T-cell (primary cell): ENCODE data around the gene RDM1. TPM values are rescaled to one million over a fixed set of nuclear protein-coding genes. Genes with fewer than 3 reads are reported as not detected.
A peak's percentile ranks its signal among the peaks of the same experiment; 100 is the strongest.

Source experiments
- ATAC-seq, 4 experiments: fragments of 200-7000 bp in 3 of 4; fragments of 150-1000 bp in 1 of 4; cut with Tn5 transposase; replicated peaks in 1 of 4; 1 replicate in 3 of 4; 2 replicates in 1 of 4; pipeline ENCODE4 v1.10.0; 2021; ENCODE audit warnings: moderate library complexity in 3 of 4, mild to moderate bottlenecking in 2 of 4, moderate number of reproducible peaks in 1 of 4
- CTCF ChIA-PET, 2 donors: fragments of 300-600 bp; sonication (Branson Sonifier 250); formaldehyde crosslinking; loops; one replicate each; lab custom pipeline; 2022; ENCODE audit warnings: antibody characterized with exemption in 2 of 2; lab: Charles Lee
- POLR2A ChIA-PET, 2 donors: fragments of 300-600 bp; sonication (Branson Sonifier 250); formaldehyde crosslinking; loops; one replicate each; lab custom pipeline; 2022; ENCODE audit warnings: antibody characterized with exemption in 2 of 2; lab: Charles Lee
- DNase-seq, 35 experiments: peaks; one replicate each; pipeline versions ENCODE4 v3.0.0 to v3.0.0-alpha.2; 2013 to 2023
- H3K27ac ChIP-seq: one replicate; pipeline ENCODE4 v1.5.1; 2013; ENCODE audit warnings: low read length
- H3K27me3 ChIP-seq, 2 experiments: replicated peaks in 1 of 2; 1 replicate in 1 of 2; 2 replicates in 1 of 2; pipeline versions ENCODE4 v1.6.1 to v1.7.0; 2013; ENCODE audit warnings: low read length in 1 of 2, mixed read lengths in 1 of 2; ENCODE audit not compliant: control insufficient read depth in 2 of 2, insufficient read depth in 2 of 2; ENCODE audit errors: extremely low read depth in 1 of 2
- H3K36me3 ChIP-seq, 2 donors: 1 replicate in 1 of 2; 2 replicates in 1 of 2; pipeline versions ENCODE4 v1.6.1 to v1.7.0; 2013; ENCODE audit warnings: low read length in 1 of 2; ENCODE audit not compliant: control insufficient read depth in 2 of 2, insufficient read depth in 1 of 2; ENCODE audit errors: extremely low read depth in 1 of 2
- H3K4me1 ChIP-seq, 2 experiments: 1 replicate in 1 of 2; 2 replicates in 1 of 2; pipeline versions ENCODE4 v1.6.1 to v1.7.0; 2013; ENCODE audit warnings: low read length in 2 of 2, mixed read lengths in 1 of 2; ENCODE audit not compliant: insufficient read depth in 2 of 2, control insufficient read depth in 1 of 2; ENCODE audit errors: extremely low read depth in 1 of 2
- H3K4me3 ChIP-seq, 2 donors: 1 replicate in 1 of 2; 2 replicates in 1 of 2; pipeline versions ENCODE4 v1.5.1 to v1.7.0; 2013; ENCODE audit warnings: mild to moderate bottlenecking in 2 of 2, low read length in 1 of 2, moderate library complexity in 1 of 2; ENCODE audit not compliant: control insufficient read depth in 1 of 2; ENCODE audit errors: extremely low read depth in 1 of 2
- H3K9me3 ChIP-seq: 2 replicates; pipeline ENCODE4 v1.7.0; 2013
- H3K27ac Mint-ChIP-seq, 2 donors: one replicate each; pipeline ENCODE4 v1.8.0; 2020 to 2021; ENCODE audit warnings: mild to moderate bottlenecking in 2 of 2, mixed read lengths in 2 of 2
- H3K27me3 Mint-ChIP-seq, 2 donors: one replicate each; pipeline ENCODE4 v1.8.0; 2021 to 2022; ENCODE audit warnings: mixed read lengths in 2 of 2
- H3K36me3 Mint-ChIP-seq: one replicate; pipeline ENCODE4 v1.8.0; 2021; ENCODE audit warnings: mixed read lengths
- H3K4me1 Mint-ChIP-seq, 3 donors: one replicate each; pipeline ENCODE4 v1.8.0; 2020 to 2022; ENCODE audit warnings: mixed read lengths in 3 of 3, mild to moderate bottlenecking in 1 of 3
- H3K4me3 Mint-ChIP-seq, 3 donors: one replicate each; pipeline ENCODE4 v1.8.0; 2020 to 2022; ENCODE audit warnings: mild to moderate bottlenecking in 3 of 3, mixed read lengths in 3 of 3, moderate library complexity in 3 of 3
- H3K9me3 Mint-ChIP-seq, 3 donors: one replicate each; pipeline ENCODE4 v1.8.0; 2020 to 2022; ENCODE audit warnings: mixed read lengths in 3 of 3
- WGBS: methylation state at CpG from one replicate; pipeline ENCODE4 v1.1.5; 2013; ENCODE audit warnings: missing lambda C conversion rate; ENCODE audit not compliant: insufficient coverage; 5-methylcytosine and 5-hydroxymethylcytosine counted together
- total RNA-seq, 35 experiments: library from RNA in 6 of 35; stranded (reverse) in 6 of 35; fragments of 120-200 nt in 1 of 35; gene quantifications; one replicate each; pipeline versions ENCODE4 v1.2.1 to v1.2.4 and lab custom pipeline; 2013 to 2026

The RDM1 gene, protein sequence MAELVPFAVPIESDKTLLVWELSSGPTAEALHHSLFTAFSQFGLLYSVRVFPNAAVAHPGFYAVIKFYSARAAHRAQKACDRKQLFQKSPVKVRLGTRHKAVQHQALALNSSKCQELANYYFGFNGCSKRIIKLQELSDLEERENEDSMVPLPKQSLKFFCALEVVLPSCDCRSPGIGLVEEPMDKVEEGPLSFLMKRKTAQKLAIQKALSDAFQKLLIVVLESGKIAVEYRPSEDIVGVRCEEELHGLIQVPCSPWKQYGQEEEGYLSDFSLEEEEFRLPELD
- 1 to 10 TPM in 2 of 5 donors, under 1 TPM in 3; 0.40 to 1.5 (median 0.83) TPM for total RNA-seq
- 1.0 TPM for total RNA-seq (2013)
- 0 to 0.91 (median 0.19) reads per million in 29 experiments for total RNA-seq (lab: John Stamatoyannopoulos, UW)

GRCh38 chr17:35930211-35931065 lies at the start of gene RDM1:
Gene RDM1 (minus strand): TSS chr17:35930773. CDS start chr17:35930727, 46 bp downstream.
- no peaks in the 10 kb centered on the region for H3K9me3 Mint-ChIP-seq
- no peaks in the 10 kb centered on the region for H3K27me3 Mint-ChIP-seq
- H3K27ac Mint-ChIP-seq: peak within 1 kb of the TSS; percentile 0 to 34
- ChIA-PET POLR2A (no interaction called here), CTCF (no interaction called here)
- ATAC-seq (peak; percentile 85 to 97 (median 90)), DNase-seq (peak; percentile 54 to 81 (median 69))
- no peaks in the 10 kb centered on the region for H3K9me3 ChIP-seq
- H3K4me1 ChIP-seq: peaks cover 5 to 11% of the 10 kb centered on the region in 2 experiments
- no peaks in the 10 kb centered on the region for H3K36me3 ChIP-seq
- H3K27me3 ChIP-seq: peaks cover 0 to 4% of the 10 kb centered on the region in 2 experiments
- WGBS: 0% methylated on average over 24 of the region's 35 CpGs
- H3K36me3 Mint-ChIP-seq: no peaks in the 10 kb centered on the region
- no peak within 1 kb of the TSS for H3K27ac ChIP-seq
- H3K4me3 Mint-ChIP-seq: peak within 1 kb of the TSS; percentile 80 to 87 (median 81)
- peak within 1 kb of the TSS; percentile 66 to 79 for H3K4me3 ChIP-seq
- H3K4me1 Mint-ChIP-seq: peaks cover 12 to 15% (median 13%) of the 10 kb centered on the region in 3 donors

DNA sequence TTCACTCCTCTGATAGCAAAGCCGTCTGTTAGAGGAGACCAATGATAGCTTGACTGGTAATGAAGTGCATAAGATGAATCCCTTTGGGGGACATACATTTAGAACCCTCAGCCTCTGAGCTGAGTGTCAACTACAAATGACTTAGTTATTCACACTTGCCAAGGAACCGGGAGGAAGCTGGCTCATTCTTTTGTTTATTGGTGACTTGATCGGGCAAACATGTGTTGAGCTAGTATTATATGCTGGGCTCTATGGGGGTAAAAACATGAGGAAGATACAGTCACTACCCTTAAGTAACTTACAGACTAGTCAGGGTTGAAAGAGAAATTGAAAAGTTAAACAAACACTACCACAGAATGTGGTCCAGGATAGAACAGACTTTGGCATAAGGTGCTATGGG lies 47.8 kb upstream of the RDM1 start:
- POLR2A ChIA-PET: no interaction called here

DNA sequence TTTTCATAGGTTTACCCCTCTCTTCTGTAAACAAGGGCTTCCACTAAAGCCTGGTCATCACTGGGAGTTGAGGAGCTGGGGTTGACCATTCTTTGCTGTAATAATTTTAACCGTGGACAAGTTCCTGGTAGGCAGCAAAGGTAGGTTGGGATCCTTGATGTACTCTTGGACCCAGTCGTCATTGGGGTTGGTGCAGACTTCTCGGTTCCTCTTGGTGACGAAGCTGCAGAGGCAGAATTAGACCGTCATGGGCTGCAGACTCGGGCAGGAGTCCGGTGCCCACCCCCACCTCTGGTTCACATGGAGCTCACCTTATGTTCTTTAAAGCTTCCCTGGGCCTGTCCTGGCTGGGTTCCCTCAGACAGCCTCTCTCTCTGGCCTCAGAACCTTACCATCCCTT lies 46.9 kb upstream of the RDM1 start:
- ATAC-seq (no peak), DNase-seq (no peak)
- Mint-ChIP-seq H3K27ac (no peak overlapping the region), H3K36me3 (no peaks in the 10 kb centered on the region), H3K4me1 (peaks cover 0 to 2% (median 2%) of the 10 kb centered on the region in 3 donors), H3K9me3 (no peaks in the 10 kb centered on the region), H3K4me3 (no peak overlapping the region), H3K27me3 (peaks cover 5 to 10% of the 10 kb centered on the region in 2 donors)
- ChIA-PET CTCF (interaction anchor here in 1 of 2 donors (1.1 kb wide), 1 partner anchor 102 kb away, joined by 3 read pairs; no protein-coding TSS in a partner anchor), POLR2A (no interaction called here)
- no peaks in the 10 kb centered on the region for H3K9me3 ChIP-seq
- H3K27ac ChIP-seq: no peak overlapping the region
- peaks cover 0 to 9% of the 10 kb centered on the region in 2 experiments for H3K4me1 ChIP-seq
- H3K27me3 ChIP-seq: peaks cover 0 to 3% of the 10 kb centered on the region in 2 experiments
- no peaks in the 10 kb centered on the region for H3K36me3 ChIP-seq
- 94% methylated on average over 7 of the region's 7 CpGs for WGBS
- H3K4me3 ChIP-seq: no peak overlapping the region

More for the DNA sequence above, 47.8 kb upstream of the RDM1 start:
- Histone ChIP-seq H3K4me3 (no peak overlapping the region), H3K27ac (no peak overlapping the region), H3K9me3 (no peaks in the 10 kb centered on the region), H3K36me3 (no peaks in the 10 kb centered on the region), H3K27me3 (peaks cover 0 to 3% of the 10 kb centered on the region in 2 experiments), H3K4me1 (peaks cover 0 to 9% of the 10 kb centered on the region in 2 experiments)
- no peak overlapping the region for H3K27ac Mint-ChIP-seq
- DNase-seq (no peak), ATAC-seq (no peak)
- H3K27me3 Mint-ChIP-seq: peaks cover 5 to 10% of the 10 kb centered on the region in 2 donors
- CTCF ChIA-PET: interaction anchor here in 1 of 2 donors (1.1 kb wide), 1 partner anchor 103 kb away, joined by 3 read pairs; no protein-coding TSS in a partner anchor
- H3K9me3 Mint-ChIP-seq: no peaks in the 10 kb centered on the region
- no peaks in the 10 kb centered on the region for H3K36me3 Mint-ChIP-seq
- WGBS: no CpG with 5 or more reads among the region's 3 CpGs
- no peak overlapping the region for H3K4me3 Mint-ChIP-seq
- H3K4me1 Mint-ChIP-seq: peaks cover 0 to 2% (median 2%) of the 10 kb centered on the region in 3 donors

DNA sequence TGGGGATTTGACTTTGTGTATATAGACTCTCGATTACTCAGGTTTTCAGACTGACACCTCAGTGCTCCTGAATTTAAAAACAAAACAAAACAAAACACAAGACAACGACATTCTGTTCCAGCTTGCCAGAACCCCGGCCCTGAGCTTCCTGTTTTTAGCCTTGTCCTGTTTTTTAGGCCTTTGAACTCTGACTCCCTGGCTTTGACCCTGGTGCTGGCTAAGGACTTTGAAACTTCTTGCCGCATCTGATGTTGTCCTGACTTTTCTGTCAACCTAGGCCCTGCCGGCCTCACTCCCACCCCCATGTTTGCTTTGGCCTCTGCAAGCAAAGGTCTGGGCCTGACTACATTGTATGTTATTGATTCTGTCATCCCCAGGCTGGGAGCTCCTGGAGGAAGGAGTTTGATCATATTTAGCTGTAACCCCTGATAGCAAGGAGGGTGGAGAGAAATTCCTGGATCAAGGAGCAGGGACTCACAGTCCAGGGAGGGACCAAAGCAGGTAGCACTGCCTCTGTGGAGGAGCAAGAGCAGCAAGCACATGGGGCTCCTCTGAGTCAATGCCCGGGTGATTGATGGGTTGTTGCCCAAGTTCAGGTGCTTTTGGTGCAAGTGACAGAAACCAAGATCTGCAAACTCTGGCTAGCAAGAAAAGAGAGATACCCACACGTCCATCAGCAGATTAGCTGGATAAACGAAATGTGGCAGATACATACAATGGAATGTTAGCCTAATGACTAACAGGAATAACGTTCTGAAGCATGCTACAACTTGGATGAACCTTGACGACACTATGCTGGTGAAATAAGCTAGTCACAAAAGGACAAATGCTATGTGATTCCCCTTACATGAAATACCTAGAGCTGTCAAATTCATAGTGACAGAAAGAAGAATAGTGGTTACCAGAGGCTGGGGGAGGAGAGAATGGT lies 43.0 kb upstream of the RDM1 start:
- Mint-ChIP-seq H3K9me3 (no peaks in the 10 kb centered on the region), H3K36me3 (no peaks in the 10 kb centered on the region), H3K4me1 (peaks cover 0 to 6% (median 4%) of the 10 kb centered on the region in 3 donors), H3K4me3 (no peak overlapping the region), H3K27me3 (peaks cover 0 to 7% of the 10 kb centered on the region in 2 donors), H3K27ac (no peak overlapping the region)
- Histone ChIP-seq H3K36me3 (no peaks in the 10 kb centered on the region), H3K27ac (no peak overlapping the region), H3K27me3 (peaks cover 0 to 3% of the 10 kb centered on the region in 2 experiments), H3K4me3 (no peak overlapping the region), H3K9me3 (no peaks in the 10 kb centered on the region), H3K4me1 (peaks cover 0 to 5% of the 10 kb centered on the region in 2 experiments)
- DNase-seq (no peak), ATAC-seq (no peak)
- POLR2A ChIA-PET: interaction anchor here in 1 of 2 donors (0.6 kb wide), 1 partner anchor 54 kb away, joined by 6 read pairs; no protein-coding TSS in a partner anchor
- 62% methylated on average over 5 of the region's 10 CpGs for WGBS
- CTCF ChIA-PET: interaction anchor here in 1 of 2 donors (0.6 kb wide), 1 partner anchor 11 kb away, joined by 3 read pairs; no protein-coding TSS in a partner anchor

DNA sequence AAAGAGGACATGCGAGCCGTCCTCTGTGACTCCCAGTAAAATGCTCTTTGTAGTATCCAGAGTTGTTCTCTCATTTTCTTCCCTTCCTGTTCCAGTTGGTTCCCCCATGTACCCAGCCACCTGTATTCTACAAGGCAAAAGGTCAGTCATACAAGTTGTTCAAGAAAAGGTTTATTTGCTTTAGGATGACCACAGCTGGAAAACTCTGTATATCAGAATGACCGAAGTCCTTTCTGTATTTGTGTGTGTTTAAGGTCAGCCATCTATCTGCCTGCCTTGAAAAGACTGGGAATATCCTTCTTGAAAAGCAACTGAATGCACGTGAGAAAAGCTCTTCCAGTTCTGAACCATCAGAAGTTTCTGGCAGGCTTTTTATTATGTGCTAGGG lies 42.4 kb upstream of the RDM1 start:
- 71% methylated on average over 1 of the region's 4 CpGs for WGBS
- CTCF ChIA-PET: interaction anchor here in 1 of 2 donors (0.6 kb wide), 1 partner anchor 10 kb away, joined by 3 read pairs; no protein-coding TSS in a partner anchor
- Histone ChIP-seq H3K4me3 (no peak overlapping the region), H3K36me3 (no peaks in the 10 kb centered on the region), H3K4me1 (peaks cover 0 to 5% of the 10 kb centered on the region in 2 experiments), H3K9me3 (no peaks in the 10 kb centered on the region), H3K27me3 (peaks cover 0 to 3% of the 10 kb centered on the region in 2 experiments), H3K27ac (no peak overlapping the region)
- no peak overlapping the region for H3K27ac Mint-ChIP-seq
- ATAC-seq: no peak
- peaks cover 0 to 6% (median 4%) of the 10 kb centered on the region in 3 donors for H3K4me1 Mint-ChIP-seq
- H3K4me3 Mint-ChIP-seq: no peak overlapping the region
- H3K36me3 Mint-ChIP-seq: no peaks in the 10 kb centered on the region
- no peak for DNase-seq
- peaks cover 0 to 6% of the 10 kb centered on the region in 2 donors for H3K27me3 Mint-ChIP-seq
- H3K9me3 Mint-ChIP-seq: no peaks in the 10 kb centered on the region
- POLR2A ChIA-PET: interaction anchor here in 1 of 2 donors (0.6 kb wide), 1 partner anchor 53 kb away, joined by 6 read pairs; no protein-coding TSS in a partner anchor
